Measurements from ENCODE around the gene ARL5C. TPM values are rescaled to one million over a fixed set of nuclear protein-coding genes. Genes with fewer than 3 reads are reported as not detected.

ARL5C gene
- total RNA-seq, 2 donors from 2014 or later, result not detected

- H3K9me3 Mint-ChIP-seq, result no peaks in the 10 kb centered on the region
- no peak overlapping the region for H3K27ac Mint-ChIP-seq
- ATAC-seq (replicated peaks), result no peak
- no peaks in the 10 kb centered on the region for H3K27me3 Mint-ChIP-seq
- peaks cover 3% of the 10 kb centered on the region for H3K4me1 Mint-ChIP-seq
- no peak overlapping the region for H3K4me3 Mint-ChIP-seq
- H3K36me3 Mint-ChIP-seq (ENCODE audit: low read depth), result no peaks in the 10 kb centered on the region
Measured at GRCh38 chr17:39107155-39107554, 58.8 kb downstream of the ARL5C start.

Other genes with a start within 250 kb of the ARL5C start
- gene FBXO47, start 198.8 kb downstream of the ARL5C start, total RNA-seq, result not detected
- 1 to 10 TPM in 1 of 2 donors, under 1 TPM in 1; 0.41 to 2.1 TPM for gene PLXDC1, start 14.5 kb downstream of the ARL5C start, total RNA-seq
- 10 to 100 TPM; 22.6 to 24.2 TPM for gene CACNB1, start 31.5 kb upstream of the ARL5C start, total RNA-seq
- gene RPL19, start 34.1 kb upstream of the ARL5C start, total RNA-seq, result 1,000 to 10,000 TPM; 2,432 to 2,485 TPM
- gene STAC2, start 59.8 kb upstream of the ARL5C start, total RNA-seq, result not detected
- gene FBXL20, start 235.5 kb upstream of the ARL5C start, total RNA-seq, result 10 to 100 TPM; 20.2 to 20.7 TPM